Skin of body (tissue), 2 donors: Measurements from ENCODE around the gene RGS19. TPM values are rescaled to one million over a fixed set of nuclear protein-coding genes. Genes with fewer than 3 reads are reported as not detected.

ENCODE experiments used
- small RNA-seq: library from RNA; depleted of rRNA; stranded (forward); fragments of <200 nt; gene quantifications from one replicate; pipeline ENCODE3, GENCODE V24; 2014; ENCODE audit warnings: low replicate concordance
- total RNA-seq: library from RNA; depleted of rRNA; stranded (reverse); fragments of >200 nt; gene quantifications from one replicate; pipeline ENCODE4 v1.2.3, GENCODE V29; 2014

Gene RGS19
- total RNA-seq, 1 donor from 2014 or later, result 6.6 TPM

Small RNA genes lying within 50 kb of the gene (small RNA-seq; reads per million reads assigned to genes)
- gene AL355803.1 (not detected), gene MIR6813 (not detected)

Other genes starting within 250 kb of the RGS19 start
- 8.3 TPM for gene ZBTB46, start 248.3 kb downstream of the RGS19 start, total RNA-seq
- not detected for gene ABHD16B, start 218.0 kb downstream of the RGS19 start, total RNA-seq
- gene TPD52L2, start 214.2 kb downstream of the RGS19 start, total RNA-seq, result 39.3 TPM
- gene DNAJC5, start 184.4 kb downstream of the RGS19 start, total RNA-seq, result 20.9 TPM
- gene UCKL1, start 123.1 kb downstream of the RGS19 start, total RNA-seq, result 23.0 TPM
- gene ZNF512B, start 109.6 kb downstream of the RGS19 start, total RNA-seq, result 9.7 TPM
- gene SAMD10, start 99.9 kb downstream of the RGS19 start, total RNA-seq, result 1.6 TPM
- gene PRPF6, start 98.4 kb downstream of the RGS19 start, total RNA-seq, result 39.9 TPM
- gene C20orf204, start 43.3 kb downstream of the RGS19 start, total RNA-seq, result 0.39 TPM
- 3.7 TPM for gene SOX18, start 29.9 kb downstream of the RGS19 start, total RNA-seq
- gene TCEA2, start 16.3 kb downstream of the RGS19 start, total RNA-seq, result 15.1 TPM
- gene OPRL1, start 564 bp upstream of the RGS19 start, total RNA-seq, result 0.89 TPM
- gene LKAAEAR1, start 4.9 kb upstream of the RGS19 start, total RNA-seq, result 0.39 TPM
- not detected for gene NPBWR2, start 28.0 kb upstream of the RGS19 start, total RNA-seq
- gene MYT1, start 84.9 kb upstream of the RGS19 start, total RNA-seq, result 0.20 TPM
- 81.8 TPM for gene PCMTD2, start 176.2 kb upstream of the RGS19 start, total RNA-seq